DMS114 treated with DMSO at 0.1 percent for 48 hours (cell line): ENCODE results near the gene TMEM107.

ENCODE experiments used
- DNase-seq: peaks from one replicate; lab custom pipeline; 2025; ENCODE audit not compliant: unreplicated experiment; lab: John Stamatoyannopoulos, UW

TMEM107 gene

DNA sequence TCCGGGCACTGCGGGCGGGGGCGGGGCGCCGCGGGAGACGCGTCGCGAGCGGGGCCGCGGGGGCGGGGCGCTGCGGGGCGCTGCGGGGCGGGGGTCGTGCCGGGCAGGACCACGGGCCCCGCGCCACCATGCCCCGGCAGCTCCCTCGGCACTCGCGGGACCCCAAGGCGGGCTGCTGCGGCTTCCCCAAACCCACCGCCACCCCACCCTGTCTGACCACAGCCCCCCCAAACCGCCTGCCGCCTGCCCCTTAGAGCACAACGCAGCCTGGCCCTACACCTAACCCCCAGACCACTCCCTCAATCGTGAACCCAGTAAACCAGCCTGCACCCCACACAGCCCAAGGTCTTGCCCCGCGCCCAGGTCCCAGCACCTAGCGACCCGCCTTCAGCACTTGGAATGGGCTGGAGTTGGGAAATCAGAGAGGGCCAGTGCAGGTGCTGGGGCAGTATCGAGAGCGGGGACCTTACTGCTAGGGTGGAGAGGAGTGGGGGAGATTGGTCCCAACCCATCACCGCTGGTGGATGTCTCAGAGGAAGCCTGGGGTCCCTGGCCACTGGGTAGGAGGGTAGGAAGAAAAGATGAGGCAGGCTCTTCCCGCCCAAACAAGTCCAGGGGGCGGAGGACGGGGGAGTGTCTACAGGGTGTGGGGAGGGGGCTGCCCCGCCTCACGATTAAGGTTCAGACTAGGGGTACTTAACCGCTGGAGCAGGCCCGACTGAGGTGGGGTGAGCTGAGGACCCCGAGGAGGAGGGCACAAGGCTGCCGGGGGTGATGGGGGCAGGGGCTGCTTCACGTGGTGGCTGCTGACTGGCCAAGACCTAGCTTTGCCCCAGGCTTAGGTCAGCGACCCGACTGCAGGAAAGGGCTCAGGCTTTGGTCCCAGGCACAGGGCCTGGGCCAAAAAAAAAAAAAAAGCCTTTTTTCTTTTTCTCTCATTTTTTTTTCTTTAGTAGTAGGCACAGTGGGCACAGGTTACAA lies 12.9 kb downstream of the TMEM107 start:
- DNase-seq, result no peak

DNA sequence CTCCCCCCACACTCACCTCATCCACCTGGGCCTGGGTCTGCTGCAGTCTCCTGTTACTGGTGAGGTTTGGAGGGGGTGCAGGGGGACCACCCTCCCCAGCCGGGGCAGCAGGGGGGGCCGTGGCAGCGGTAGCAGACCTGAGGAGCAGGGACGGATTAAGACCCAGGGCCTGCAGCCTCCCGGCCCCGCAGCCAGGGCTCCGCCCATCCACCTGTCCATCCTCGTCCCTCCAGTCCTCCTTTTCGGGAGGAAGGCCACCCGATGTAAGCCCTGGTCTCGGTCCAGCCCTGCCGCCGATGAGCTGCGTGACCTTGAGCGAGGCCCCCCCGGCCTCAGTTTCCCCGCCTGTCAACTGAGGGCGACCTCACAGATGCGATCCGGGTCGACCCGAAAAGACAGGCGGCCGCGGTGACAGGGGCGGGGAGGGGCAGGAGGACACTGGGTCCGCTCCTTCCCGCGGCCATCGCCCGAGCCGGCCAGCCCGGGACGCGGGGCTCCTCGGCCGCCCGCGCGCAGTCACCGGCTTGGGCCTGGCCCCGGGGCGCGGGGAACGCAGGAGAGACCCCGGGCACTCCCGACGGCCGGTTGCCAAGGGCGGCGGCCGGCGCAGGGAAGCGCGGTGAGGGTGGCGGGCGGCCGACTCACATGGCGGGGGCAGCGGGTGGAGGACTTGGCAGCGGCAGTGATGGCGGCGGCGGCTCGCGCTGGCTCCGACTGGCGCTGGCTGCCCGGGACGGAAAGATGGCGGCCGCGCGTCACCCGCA lies 13.8 kb downstream of the TMEM107 start, which contains the start of gene VAMP2:
Gene VAMP2 (minus strand): TSS at position 716 of the 764 bp plus-strand sequence. CDS start 69 bp downstream, at position 647.
- no peak for DNase-seq

DNA sequence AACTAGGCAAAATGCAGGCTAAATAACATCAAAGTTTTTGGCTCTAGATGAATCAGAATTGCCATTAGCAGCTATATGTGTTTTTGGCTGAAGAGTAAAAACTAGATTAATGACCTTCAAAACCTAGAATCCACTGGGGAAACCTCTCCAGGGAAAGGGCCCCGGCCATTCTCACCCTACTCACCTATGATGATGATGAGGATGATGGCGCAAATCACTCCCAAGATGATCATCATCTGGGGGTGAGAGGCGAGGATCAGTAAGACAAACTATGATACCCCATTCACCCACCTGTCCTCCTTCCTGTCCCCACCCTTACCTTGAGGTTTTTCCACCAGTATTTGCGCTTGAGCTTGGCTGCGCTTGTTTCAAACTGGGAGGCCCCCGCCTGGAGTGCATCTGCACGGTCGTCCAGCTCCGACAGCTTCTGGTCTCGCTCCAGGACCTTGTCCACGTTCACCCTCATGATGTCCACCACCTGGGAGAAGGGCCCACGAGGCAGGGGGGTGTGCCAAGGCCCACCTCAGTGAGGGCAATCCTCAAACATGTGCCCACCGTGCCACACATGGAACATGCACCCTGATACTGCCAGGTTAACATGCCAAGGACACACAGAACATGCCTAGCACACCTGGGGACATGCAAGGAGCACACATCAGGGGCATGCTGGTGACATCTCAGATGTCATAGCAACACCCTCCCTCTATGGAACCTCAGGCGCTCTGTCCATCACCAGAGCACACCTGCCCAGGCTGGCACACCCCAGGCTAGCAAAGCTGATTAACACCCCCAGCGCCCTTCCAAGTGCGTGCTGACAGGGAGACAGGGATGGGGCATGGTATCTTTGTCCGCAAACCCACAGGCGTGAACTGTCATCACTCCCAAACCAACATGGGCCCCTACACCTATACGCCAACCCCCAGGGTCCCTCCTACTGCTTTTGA lies 14.6 kb downstream of the TMEM107 start:
- no peak for DNase-seq

DNA sequence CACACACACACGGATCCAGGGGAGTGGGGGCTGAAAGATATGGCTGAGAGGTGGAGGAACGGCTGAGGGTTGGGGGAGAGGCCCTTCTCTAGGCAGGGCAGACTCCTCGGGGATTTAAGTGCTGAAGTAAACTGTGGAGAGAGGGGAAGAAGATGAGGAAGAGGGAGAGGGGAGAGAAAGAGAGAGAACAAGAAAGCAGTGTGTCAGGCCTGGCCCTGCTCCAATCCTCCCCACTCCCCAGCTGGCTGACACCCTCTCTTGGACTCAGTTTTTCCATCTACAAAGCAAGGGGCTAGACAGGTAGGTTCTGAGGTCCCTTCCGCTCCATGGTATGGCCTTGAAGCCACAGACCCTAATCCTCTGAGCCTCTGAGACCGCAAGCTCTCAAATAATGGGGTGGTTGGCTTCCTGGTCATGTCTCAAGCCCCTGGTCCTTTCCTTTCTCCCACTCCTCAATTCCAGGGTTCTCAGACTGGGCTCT lies 15.4 kb downstream of the TMEM107 start:
- DNase-seq, result no peak

DNA sequence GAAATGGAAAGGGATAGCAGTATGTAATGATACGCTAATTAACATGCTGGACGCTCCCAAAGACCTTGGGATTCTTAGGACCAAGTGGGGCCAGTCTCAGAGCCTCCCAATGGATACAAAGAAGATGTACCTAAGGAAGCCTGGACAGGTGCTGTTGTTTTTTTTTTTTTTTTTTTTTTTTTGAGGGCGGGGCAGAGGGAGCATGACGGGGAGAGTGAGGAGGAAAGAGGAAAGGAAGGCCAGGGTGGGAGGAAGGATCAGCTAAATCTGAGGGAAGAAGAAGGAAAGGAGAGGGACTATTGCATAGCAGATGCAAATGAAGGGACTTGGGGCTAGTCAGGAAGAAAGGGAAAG lies 16.0 kb downstream of the TMEM107 start:
- DNase-seq, result no peak

DNA sequence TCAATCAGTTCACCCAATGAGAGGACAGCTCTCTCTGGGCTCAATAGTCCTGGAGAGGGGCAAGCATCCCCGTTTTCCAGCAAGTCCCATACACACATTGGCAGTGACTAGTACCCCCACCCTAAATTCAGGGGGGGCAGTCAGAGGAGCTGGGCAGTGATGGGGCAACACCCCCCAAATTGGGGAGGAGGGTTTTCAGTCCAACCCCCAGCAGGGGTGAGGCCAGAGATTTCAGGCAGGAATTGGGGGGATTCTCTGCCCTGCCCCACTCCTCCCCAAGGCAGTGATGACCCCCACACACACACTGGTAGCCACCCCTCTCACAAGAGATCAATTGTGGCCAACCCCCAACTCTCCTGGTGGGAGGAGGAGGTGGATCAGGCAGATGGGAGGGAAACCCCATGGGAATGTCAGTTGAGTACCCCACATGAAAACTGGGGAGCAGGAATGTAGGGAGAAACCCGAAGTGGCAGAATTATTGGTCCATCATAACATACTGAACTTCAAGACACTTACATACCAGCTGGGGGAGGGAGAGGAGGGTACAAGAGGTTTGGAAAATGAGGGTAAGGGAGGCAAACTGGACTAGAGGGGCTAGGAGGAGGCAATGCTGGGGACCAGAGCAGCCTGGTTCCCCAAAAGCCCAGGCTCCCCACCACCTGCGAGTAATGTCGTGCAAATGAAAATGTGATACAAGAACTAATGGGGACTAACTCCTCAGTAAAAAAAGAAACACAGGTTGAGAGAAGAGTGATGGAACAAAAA lies 16.5 kb downstream of the TMEM107 start:
- DNase-seq, result no peak

DNA sequence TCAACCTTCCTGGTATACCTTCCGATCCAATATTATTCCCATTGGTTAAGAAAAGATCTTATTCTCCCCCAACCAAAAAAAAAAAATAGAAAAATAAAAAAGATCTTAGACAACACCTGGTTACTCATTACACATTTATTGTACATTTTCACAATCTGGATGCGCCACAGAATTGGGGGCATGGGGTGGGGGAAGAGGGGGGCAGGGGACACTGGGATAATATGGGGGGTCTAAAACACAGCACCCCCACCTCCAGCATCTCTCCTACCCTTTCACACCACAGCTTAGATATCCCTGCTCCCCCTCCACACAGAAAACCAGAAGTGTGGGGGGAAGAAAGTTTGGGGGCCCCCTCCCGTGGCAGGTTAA lies 17.2 kb downstream of the TMEM107 start:
- DNase-seq, result no peak

DNA sequence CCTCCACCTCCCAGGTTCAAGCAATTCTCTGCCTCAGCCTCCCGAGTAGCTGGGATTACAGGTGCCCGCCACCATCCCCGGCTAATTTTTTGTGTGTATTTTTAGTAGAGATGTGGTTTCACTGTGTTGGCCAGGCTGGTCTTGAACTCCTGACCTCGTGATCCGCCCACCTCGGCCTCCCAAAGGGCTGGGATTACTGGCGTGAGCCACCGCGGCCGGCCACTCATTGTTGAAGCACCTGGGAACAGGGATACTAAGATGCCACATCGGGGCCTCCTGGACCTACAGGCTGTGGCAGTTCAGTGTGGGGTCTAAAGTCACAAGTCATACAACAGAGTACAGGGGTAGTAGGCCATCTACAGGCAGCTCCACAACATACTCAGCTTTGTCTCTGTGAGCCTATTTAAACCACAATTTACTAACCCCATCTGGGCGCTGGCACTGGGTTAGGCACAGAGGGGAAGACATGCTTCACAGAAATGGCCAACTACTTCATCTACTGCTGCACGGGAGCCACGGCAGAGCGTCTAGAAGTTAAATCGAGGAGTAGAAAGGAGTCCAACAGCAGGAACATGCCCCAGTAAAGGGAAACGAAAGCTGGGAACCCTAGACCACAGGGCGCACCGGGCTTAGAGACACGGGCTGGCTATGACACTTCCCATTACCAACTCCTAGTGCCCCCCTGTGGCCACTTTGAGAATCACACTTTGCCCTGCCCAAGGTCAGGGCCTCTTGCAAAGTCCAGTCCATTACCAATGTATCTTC lies 17.7 kb downstream of the TMEM107 start:
- DNase-seq, result peak; percentile 71

DNA sequence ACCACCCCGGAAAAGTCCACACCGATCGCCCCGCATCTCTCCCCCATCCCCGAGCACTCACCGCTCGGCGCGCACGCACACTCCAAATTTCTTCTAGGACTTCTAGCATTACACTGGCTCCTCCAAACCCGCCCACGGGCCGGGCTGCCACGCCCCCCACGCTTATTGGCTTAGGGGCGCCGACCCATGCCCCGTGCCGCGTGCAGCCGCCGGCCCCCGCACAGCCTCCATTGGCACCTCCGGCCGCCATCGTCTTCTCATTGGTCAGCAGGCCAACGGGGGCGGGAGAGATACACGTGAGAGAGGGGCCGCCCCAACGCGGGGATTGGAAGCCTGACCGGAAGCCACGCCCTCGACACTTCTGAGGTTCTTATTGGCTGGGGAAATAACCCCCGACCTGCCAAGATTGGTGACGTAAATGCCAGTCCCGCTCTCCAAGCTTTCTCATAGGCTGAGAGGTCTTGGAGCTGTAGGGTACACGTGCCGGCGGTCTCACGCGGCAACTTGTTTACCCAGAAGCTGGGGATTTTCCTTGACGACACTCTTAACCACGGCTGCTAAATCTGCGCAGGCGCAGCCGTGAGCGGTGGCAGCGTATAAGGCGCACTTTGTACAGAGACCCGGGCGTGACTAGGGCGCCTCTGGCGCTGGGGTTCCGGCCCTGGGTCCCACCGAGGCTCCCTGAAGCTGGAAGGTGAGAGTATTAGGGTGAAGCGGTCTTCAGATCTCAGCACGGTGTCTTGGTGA lies 19.8 kb downstream of the TMEM107 start:
- DNase-seq, result peak; percentile 98

DNA sequence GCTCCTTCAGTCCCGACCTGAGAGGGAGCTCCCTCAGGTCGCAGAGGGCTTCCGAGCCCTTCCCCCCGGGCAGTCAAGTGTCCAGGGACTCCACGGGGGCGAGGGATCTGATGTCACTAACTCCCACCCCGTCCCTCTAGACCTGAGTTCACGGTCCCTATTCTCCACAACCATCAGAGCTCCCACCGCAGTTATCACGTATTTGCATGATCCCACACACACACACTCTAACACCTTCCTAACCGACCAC lies 20.3 kb downstream of the TMEM107 start:
- DNase-seq, result no peak

DNA sequence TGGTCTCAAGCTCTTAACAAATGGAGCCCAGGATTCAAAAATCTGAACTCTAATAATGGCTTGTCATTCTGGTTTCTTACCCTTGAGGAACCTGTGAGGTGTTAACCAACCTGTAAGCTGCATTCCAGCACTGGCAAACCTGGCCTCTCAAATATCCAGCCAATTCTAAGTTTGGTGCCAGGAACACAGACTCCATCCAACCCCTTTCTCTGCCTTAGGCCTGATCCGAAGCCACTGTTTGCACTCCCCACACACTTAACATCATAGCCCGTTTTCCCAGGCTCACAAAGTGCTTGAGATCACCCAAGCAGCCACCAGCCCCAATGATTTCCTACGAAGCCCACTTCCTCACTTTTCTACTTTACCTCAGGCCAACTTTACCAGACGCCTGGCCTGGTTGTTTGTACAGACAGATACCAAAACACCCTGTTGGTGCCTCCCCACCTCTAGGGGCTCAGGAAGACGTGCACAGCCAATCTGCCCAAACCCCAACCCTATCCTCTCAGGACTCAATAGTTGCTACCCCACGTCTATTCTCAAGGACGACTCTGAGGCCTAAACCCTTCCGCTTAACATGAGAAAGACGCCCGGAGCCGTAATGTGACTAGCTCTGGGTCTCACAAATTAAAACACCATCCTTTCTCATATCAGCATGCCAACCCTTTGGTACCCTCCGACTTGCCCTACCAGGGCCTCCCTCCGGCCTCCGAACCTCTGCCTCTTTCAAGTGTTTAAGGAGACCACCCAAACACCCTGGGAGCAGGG lies 20.8 kb downstream of the TMEM107 start:
- no peak for DNase-seq

DNA sequence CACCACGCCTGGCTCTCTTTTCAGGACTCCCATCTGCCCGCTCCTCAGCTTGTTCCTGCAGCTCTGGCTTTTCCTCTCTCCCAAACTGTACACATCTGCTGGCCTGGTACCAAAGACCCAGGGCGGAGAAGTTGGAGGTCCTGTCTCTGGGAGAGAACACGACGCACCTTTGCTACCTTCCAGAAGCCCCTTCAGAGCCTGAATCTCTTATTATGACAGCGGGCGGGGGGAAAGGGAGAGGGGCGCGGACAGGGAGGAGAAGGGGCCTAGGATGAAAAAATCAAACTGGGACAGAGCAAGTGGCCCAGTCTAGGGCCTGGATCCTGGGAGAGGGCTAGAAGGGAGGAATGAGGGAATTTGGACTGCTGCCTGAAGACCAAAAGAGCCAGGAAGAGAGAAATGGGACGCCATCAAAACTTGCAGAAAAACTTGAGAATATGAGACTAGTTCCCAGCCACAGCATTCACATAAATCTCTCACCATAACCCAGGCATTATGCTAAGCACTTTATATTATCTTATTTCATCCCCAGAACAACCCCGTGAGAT lies 21.5 kb downstream of the TMEM107 start:
- DNase-seq, result no peak

DNA sequence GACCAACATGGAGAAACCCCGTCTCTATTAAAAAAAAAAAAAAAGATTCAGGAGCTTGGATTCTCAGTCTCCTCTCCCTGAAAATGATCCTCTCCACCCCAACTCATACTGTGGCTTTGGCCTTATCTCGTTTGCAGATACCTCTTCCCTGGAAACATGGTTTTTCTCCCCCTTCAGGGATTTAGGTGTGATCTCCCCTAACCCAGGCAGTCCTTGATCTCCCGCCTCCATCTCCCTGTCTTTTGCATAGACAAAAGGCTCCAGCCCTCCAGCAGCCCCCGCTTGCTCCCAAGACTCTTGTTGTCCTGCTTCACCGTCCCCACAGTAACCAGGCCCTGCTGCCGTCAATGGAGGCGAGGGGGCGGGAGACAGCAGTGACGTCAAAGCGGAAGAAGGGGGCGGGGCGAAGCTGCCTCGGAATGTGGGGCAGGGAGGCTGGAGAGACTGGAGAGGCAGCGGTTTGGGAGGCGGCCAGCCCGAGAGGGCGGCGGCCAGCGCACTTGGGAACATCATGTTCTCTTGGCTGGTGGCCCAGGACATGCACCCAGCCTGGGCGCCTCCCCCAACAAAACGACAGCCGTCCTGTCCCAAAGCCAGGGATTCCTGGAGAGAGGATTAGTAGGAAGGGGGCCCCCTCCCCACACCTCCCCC lies 22.1 kb downstream of the TMEM107 start:
- DNase-seq, result peak; percentile 73

DNA sequence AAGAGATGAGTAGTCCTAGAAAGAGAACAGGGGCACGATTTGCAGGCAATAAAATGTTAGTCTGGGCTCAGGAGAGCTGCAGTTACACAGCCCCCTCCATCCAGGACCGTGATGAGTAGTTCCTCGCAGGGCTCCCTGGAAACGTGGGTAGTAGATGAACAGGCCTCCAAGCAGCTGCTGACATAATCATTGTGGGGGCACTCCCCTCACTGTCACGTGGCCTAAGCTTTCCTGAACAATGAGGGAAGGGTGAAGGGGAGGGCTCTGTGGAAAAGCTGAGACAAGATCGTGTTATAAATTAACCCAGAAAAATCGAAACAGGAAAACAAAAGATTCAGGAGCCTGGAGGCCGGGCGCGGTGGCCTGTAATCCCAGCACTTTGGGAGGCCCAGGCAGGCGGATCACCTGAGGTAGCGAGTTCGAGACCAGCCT lies 22.6 kb downstream of the TMEM107 start:
- DNase-seq, result no peak

DNA sequence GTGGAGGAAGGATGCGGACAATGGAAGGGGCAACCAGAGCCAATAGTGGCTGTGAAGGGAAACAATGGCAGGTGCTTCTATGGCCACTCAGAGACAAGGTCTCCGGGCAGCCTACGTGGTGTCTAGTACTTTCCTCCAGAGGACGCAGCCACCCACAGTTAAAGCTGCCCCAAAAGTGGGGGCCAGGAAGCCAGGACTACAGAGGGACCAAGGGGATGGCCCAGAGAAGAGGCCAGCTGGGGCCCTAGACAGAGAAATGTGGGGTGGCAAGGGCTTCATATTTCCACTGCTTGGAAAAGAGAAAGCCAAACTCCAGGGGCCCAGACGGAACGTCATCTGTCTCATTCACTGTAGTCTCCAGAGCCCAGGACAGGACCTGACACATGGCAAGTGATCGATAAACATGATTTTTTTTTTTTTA lies 23.1 kb downstream of the TMEM107 start:
- no peak for DNase-seq

DNA sequence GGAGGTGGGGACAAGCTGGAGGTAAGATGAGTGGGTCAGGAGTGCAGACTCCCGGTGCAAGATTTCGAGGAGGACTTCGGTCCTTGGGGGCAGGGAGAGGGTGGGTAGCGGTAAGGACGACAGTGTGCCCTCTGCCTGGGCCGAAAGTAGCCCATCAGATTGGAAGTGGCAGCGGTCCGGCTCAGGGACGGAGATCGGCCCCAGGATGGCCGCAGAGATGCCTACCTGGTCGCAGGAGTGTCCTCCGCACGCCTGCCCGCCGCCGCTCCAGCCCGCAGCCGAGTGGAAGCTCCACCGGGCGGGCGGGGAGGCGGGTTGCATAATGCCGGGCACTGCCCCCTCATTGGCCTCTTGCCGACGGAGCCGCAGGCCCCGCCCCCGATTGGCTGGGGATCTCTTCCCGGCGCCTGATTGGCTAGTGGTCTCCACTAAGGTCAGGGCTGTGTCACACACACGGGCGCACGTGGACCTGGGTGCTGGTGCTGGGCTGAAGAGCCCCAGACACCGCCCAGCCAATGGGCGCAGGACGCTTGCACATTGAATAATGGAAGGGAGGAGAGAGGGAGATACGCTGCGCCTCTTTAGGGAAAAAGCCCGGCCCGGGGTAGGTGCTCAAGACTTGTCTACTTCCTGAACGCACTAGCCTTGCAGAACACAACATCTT lies 23.9 kb downstream of the TMEM107 start, which contains the start of gene PER1:
Gene PER1 (minus strand): TSS at position 293 of the 664 bp plus-strand sequence. CDS start 1,698 bp downstream, outside the sequence.
- peak; percentile 83 for DNase-seq
